Stomach (tissue), 9 donors: ENCODE results near the gene COQ10A. TPM values are rescaled to one million over a fixed set of nuclear protein-coding genes. Genes with fewer than 3 reads are reported as not detected.

Source experiments
- DNase-seq, 2 donors: peaks; one replicate each; pipeline versions ENCODE4 v3.0.0 to v3.0.0-alpha.2; 2013 to 2019
- H3K27ac ChIP-seq, 5 donors: fragments of 200-600 bp in 4 of 5; sonication (generic) in 4 of 5; one replicate each; pipeline ENCODE4 v1.5.1; 2013 to 2019; ENCODE audit warnings: mild to moderate bottlenecking in 1 of 5, moderate library complexity in 1 of 5
- H3K27me3 ChIP-seq, 3 donors: fragments of 200-600 bp; sonication (generic); one replicate each; pipeline ENCODE4 v1.5.1; 2017 to 2019; ENCODE audit warnings: mixed run types in 1 of 3
- H3K36me3 ChIP-seq, 4 donors: fragments of 200-600 bp; sonication (generic); 1 replicate in 3 of 4; 2 replicates in 1 of 4; pipeline ENCODE4 v1.5.1; 2016 to 2019
- H3K4me1 ChIP-seq, 4 donors: fragments of 200-600 bp; sonication (generic); one replicate each; pipeline ENCODE4 v1.5.1; 2016 to 2019
- H3K4me3 ChIP-seq, 4 donors: fragments of 200-600 bp; sonication (generic) in 3 of 4; one replicate each; pipeline ENCODE4 v1.5.1; 2016 to 2019; ENCODE audit warnings: mild to moderate bottlenecking in 1 of 4
- H3K9me3 ChIP-seq, 4 donors: fragments of 200-600 bp; sonication (generic); one replicate each; pipeline ENCODE4 v1.5.1; 2016 to 2019
- EP300 ChIP-seq: sonication (generic); formaldehyde crosslinking; IDR thresholded peaks from one replicate; pipeline ENCODE4 v1.6.1; 2017; ENCODE audit warnings: antibody characterized with exemption
- POLR2A ChIP-seq, 4 donors: fragments of 450-650 bp; IDR thresholded peaks; one replicate each; pipeline ENCODE4 v1.6.1; 2016; ENCODE audit warnings: antibody characterized with exemption in 4 of 4, control low read depth in 2 of 4, mild to moderate bottlenecking in 1 of 4, moderate library complexity in 1 of 4
- POLR2AphosphoS5 ChIP-seq, 3 donors: sonication (generic); formaldehyde crosslinking; IDR thresholded peaks; one replicate each; pipeline ENCODE4 v1.6.1; 2016; ENCODE audit warnings: antibody characterized with exemption in 3 of 3
- WGBS, 5 donors: extraction: QIAGEN DNeasy Blood & Tissue Kit in 3 of 5; methylation state at CpG; one replicate each; pipeline versions ENCODE4 v1.1.5 to v1.1.7; 2013 to 2018; 5-methylcytosine and 5-hydroxymethylcytosine counted together
- intact Hi-C: fragments of 100-400 bp; cut with DNase I; formaldehyde crosslinking; loops from one replicate; pipeline ENCODE4 v1.15.1; 2023; ENCODE audit warnings: low total_unique reads
- polyA plus RNA-seq, 3 donors: library from polyadenylated mRNA; stranded (reverse); fragments of 200-250 nt; gene quantifications; one replicate each; pipeline ENCODE4 v1.2.3, GENCODE V29; 2013
- total RNA-seq, 5 donors: library from RNA; depleted of rRNA; stranded (reverse); fragments of >200 nt; gene quantifications; one replicate each; pipeline versions ENCODE4 v1.1.0 to v1.2.3, GENCODE V29; 2014 to 2016
- TF ChIP-seq, protein P1 (sequence below), 7 experiments: fragments of 450-650 bp in 4 of 7; fragments of 200-600 bp in 3 of 7; sonication (generic) in 3 of 7; IDR thresholded peaks; one replicate each; pipeline ENCODE4 v1.5.1; 2016 to 2019; ENCODE audit warnings: antibody characterized with exemption in 7 of 7, control low read depth in 2 of 7, mild to moderate bottlenecking in 1 of 7
- donor health status: healthy with polysubstance abuse.
- donor health status: Bipolar disorder and iron deficiency.
- donor health status: healthy.

COQ10A gene
- total and polyA plus RNA-seq, 8 donors, result 4.4 to 86.4 (median 9.0) TPM

DNA sequence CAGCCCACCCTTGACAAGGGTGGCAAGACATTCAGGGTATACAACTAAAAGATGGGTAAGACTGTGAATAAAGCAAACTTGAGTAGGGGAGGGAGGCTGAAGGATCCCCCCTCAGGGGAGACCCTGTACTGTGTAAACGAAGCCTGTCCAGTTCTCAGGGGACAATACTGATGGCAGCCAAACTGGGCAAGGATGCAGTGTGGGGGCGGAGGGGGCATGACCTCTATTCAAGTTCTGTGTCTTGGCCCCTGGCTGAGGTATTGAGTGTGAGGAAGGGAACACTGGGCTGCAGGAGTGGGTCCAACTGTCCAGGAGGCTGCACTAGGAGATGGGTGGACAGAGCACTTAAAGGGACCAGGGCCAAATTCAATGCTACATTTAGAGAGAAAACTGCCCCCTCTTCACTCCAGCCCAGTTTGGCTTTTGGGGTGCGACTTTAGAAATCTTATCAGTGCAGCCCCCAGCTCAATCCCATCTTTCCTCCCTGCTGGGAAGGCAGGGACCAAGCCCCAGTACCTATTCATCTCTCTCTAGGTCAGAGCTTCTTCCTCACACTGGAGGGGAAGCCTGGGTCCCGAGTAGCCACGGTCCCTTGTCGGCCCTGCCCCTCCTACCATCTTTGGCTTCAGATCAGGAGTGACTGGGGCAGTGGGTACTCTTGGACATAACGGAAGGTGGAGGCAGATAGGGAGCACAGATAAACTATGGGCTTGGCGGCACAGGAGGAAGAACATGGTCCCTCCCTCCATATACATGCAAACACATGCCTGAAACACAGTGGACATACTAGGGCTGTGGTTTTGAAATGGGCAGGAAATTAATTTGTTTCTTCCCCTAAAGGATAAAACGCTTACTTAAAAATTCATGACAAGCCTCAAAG lies 25.1 kb upstream of the COQ10A start:
- no peaks in the 10 kb centered on the region for H3K4me1 ChIP-seq
- H3K27me3 ChIP-seq, result no peaks in the 10 kb centered on the region
- intact Hi-C loops, result no loop called here
- peaks cover 68 to 100% (median 99%) of the 10 kb centered on the region in 4 donors for H3K36me3 ChIP-seq
- no peak for DNase-seq
- H3K4me3 ChIP-seq, result no peak overlapping the region
- TF ChIP-seq, protein P1, sequence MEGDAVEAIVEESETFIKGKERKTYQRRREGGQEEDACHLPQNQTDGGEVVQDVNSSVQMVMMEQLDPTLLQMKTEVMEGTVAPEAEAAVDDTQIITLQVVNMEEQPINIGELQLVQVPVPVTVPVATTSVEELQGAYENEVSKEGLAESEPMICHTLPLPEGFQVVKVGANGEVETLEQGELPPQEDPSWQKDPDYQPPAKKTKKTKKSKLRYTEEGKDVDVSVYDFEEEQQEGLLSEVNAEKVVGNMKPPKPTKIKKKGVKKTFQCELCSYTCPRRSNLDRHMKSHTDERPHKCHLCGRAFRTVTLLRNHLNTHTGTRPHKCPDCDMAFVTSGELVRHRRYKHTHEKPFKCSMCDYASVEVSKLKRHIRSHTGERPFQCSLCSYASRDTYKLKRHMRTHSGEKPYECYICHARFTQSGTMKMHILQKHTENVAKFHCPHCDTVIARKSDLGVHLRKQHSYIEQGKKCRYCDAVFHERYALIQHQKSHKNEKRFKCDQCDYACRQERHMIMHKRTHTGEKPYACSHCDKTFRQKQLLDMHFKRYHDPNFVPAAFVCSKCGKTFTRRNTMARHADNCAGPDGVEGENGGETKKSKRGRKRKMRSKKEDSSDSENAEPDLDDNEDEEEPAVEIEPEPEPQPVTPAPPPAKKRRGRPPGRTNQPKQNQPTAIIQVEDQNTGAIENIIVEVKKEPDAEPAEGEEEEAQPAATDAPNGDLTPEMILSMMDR (IDR thresholded peaks at IDR 0.05), result no peak
- TF ChIP-seq POLR2A (IDR thresholded peaks at IDR 0.05) (no peak), EP300 (no peak), POLR2AphosphoS5 (IDR thresholded peaks at IDR 0.05) (no peak)
- no peak overlapping the region for H3K27ac ChIP-seq
- 68 to 83% (median 82%) methylated on average over 9 of the region's 9 CpGs for WGBS, 5 donors
- H3K9me3 ChIP-seq, result no peaks in the 10 kb centered on the region

DNA sequence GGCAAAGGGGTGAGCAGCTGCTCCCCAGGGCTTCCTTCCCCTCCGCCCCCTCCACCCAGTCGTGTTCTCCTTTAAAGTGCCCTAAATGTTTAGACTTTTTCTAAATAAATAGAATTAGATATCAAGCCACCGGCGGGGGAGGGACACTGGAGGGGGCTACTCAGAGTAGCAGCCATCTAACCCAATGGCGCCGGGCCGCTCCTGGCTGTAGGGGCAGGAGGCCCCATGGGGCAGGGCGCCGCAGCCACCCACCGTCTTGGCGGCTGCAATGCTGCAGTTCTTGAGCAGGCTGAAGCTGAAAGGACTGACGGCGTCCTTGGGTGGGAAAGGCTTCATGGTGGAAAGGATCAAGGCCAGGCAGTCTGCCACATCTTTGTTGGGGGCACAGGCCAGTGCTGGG lies 23.8 kb upstream of the COQ10A start:
- H3K9me3 ChIP-seq, result no peaks in the 10 kb centered on the region
- no peaks in the 10 kb centered on the region for H3K27me3 ChIP-seq
- H3K27ac ChIP-seq, result no peak overlapping the region
- intact Hi-C loops, result no loop called here
- no peak overlapping the region for H3K4me3 ChIP-seq
- no peaks in the 10 kb centered on the region for H3K4me1 ChIP-seq
- 75 to 89% (median 84%) methylated on average over 5 to 13 of the region's 13 CpGs for WGBS, 5 donors
- no peak for DNase-seq
- H3K36me3 ChIP-seq, result peaks cover 80 to 100% (median 99%) of the 10 kb centered on the region in 4 donors
- TF ChIP-seq, protein P1 (IDR thresholded peaks at IDR 0.05), result no peak
- no peak for TF ChIP-seq POLR2A (IDR thresholded peaks at IDR 0.05)
- no peak for TF ChIP-seq EP300
- TF ChIP-seq POLR2AphosphoS5 (IDR thresholded peaks at IDR 0.05), result no peak

DNA sequence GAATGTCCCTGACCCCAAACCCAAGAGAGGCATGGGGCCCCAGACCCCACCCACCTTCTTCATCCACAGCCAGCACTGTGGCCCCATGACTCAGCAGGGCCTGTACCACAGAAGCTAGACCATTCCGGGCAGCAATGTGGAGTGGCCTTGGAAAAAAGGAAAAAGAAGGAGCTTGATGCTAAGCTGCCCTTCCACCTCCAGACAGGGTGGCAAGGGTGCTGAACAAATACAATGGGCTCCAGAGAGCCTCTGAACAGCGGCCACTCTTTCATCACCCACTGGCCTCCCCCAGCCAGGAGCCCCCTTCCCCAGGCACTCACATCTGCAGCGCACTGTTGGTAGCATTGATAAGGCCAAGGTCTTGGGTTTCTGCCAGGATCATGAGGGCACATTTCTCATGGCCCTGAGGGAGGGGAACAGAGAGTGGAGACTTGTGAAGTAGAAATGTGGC lies 23.0 kb upstream of the COQ10A start:
- no peak overlapping the region for H3K4me3 ChIP-seq
- H3K27ac ChIP-seq, result no peak overlapping the region
- TF ChIP-seq POLR2AphosphoS5 (IDR thresholded peaks at IDR 0.05), result no peak
- TF ChIP-seq, protein P1 (IDR thresholded peaks at IDR 0.05), result no peak
- TF ChIP-seq EP300, result no peak
- no peak for TF ChIP-seq POLR2A (IDR thresholded peaks at IDR 0.05)
- WGBS, 5 donors, result 33 to 64% (median 47%) methylated on average over 3 of the region's 3 CpGs
- peak; percentile 28 to 70 for DNase-seq
- no peaks in the 10 kb centered on the region for H3K4me1 ChIP-seq
- H3K27me3 ChIP-seq, result no peaks in the 10 kb centered on the region
- intact Hi-C loops, result no loop called here
- H3K36me3 ChIP-seq, result peaks cover 88 to 100% (median 100%) of the 10 kb centered on the region in 4 donors
- H3K9me3 ChIP-seq, result no peaks in the 10 kb centered on the region

DNA sequence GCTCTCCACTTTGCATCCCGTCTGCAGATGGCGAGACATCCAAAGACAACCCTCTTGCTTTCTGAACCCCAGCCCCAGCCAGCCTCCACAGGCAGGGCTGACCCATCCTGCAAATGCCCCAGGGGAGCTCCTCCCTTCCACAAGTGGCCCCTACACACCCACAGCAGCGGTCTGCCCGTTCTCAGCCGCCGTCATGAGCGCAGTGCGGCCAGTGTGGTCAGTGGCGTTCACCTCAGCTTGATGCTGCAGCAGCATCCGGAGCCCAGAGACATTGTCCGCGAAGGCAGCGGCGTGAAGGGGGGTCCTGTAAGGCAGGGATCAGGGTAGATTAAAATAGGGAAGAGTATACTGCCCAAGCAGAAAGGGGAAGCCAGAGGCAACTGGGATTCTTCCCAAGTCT lies 22.2 kb upstream of the COQ10A start:
- Histone ChIP-seq H3K4me3 (no peak overlapping the region), H3K27me3 (no peaks in the 10 kb centered on the region), H3K4me1 (no peaks in the 10 kb centered on the region), H3K36me3 (peaks cover 90 to 100% (median 100%) of the 10 kb centered on the region in 4 donors), H3K9me3 (no peaks in the 10 kb centered on the region), H3K27ac (no peak overlapping the region)
- no peak for DNase-seq
- TF ChIP-seq POLR2AphosphoS5 (IDR thresholded peaks at IDR 0.05) (no peak), POLR2A (IDR thresholded peaks at IDR 0.05) (no peak), EP300 (no peak)
- TF ChIP-seq, protein P1 (IDR thresholded peaks at IDR 0.05), result no peak
- intact Hi-C loops, result no loop called here
- 82 to 92% (median 91%) methylated on average over 14 of the region's 14 CpGs for WGBS, 5 donors
